GM12891 (cell line): Measurements from ENCODE around the gene IRAK1.

Experiments
- DNase-seq: peaks from one replicate; pipeline ENCODE4 v3.0.0; 2011; ENCODE audit warnings: low spot score; ENCODE audit not compliant: insufficient read length
- FAIRE-seq: peaks from 2 replicates; lab custom pipeline; 2011; peaks lifted over from hg19 to GRCh38; lab: Jason Lieb, UNC
- PAX5 ChIP-seq: IDR thresholded peaks from 2 replicates; pipeline ENCODE4 v1.6.1; 2011; ENCODE audit warnings: low read length, moderate library complexity, mild to moderate bottlenecking; ENCODE audit not compliant: insufficient read depth, severe bottlenecking
- POLR2A ChIP-seq: IDR thresholded peaks from 2 replicates; pipeline ENCODE4 v1.6.1; 2011; ENCODE audit warnings: low read depth, low read length, control low read depth
- POLR2AphosphoS5 ChIP-seq: IDR thresholded peaks from 2 replicates; pipeline ENCODE4 v1.6.1; 2011; ENCODE audit warnings: low read depth, low read length, control low read depth
- POU2F2 ChIP-seq: IDR thresholded peaks from 2 replicates; pipeline ENCODE4 v1.6.1; 2011; ENCODE audit warnings: low read depth, mild to moderate bottlenecking, control low read depth, low read length, moderate library complexity
- SPI1 ChIP-seq: IDR thresholded peaks from 2 replicates; pipeline ENCODE4 v1.6.1; 2011; ENCODE audit warnings: low read depth, low read length, control low read depth
- TAF1 ChIP-seq: IDR thresholded peaks from 2 replicates; pipeline ENCODE4 v1.6.1; 2011; ENCODE audit warnings: low read depth, low read length, control low read depth

IRAK1 gene

GRCh38 chrX:154057791-154058190 lies 38.1 kb upstream of the IRAK1 start:
- no peak for DNase-seq
- TF ChIP-seq POLR2AphosphoS5 (no peak), PAX5 (no peak), POU2F2 (no peak), TAF1 (no peak), SPI1 (no peak), POLR2A (no peak)
- no peak for FAIRE-seq

GRCh38 chrX:154056770-154057241 lies 37.1 kb upstream of the IRAK1 start:
- no peak for TF ChIP-seq POLR2AphosphoS5
- TF ChIP-seq POLR2A, result no peak
- no peak for TF ChIP-seq POU2F2
- TF ChIP-seq SPI1, result peak; percentile 20; the same call in 1 of the 2 replicates
- FAIRE-seq (peak; percentile 35), DNase-seq (no peak)

DNA sequence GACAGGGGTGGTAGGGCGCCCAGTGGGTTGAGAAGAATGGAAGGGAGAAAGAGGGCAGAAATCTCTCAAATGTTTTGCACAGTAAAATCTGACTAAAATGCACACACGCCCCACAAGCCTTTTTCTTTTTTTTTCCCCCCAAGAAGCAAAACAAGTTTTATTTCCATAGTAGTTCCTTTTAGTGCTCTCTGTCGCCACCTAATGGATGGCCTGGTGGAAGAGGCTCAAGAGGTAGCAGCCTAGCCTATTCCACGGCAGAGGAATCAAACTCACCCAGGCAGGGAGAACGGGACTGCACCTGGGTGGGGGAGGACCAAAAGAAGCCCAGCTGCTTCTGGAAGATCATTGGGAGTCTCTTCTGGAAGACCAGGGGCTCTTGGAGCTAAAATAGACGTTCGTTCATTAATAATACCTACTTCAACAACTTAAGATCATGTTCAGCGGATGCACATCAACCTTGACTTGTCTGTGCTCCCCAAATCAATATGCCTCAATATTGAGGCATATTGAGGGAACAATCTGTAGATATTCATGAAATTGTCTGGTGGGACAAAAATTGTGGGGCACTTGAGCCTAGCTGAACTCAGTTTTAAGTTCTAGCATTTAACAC lies 31.6 kb upstream of the IRAK1 start:
- TF ChIP-seq PAX5 (no peak), POLR2A (no peak), TAF1 (no peak), POLR2AphosphoS5 (no peak), POU2F2 (no peak), SPI1 (no peak)
- FAIRE-seq, result peak; percentile 57
- no peak for DNase-seq

DNA sequence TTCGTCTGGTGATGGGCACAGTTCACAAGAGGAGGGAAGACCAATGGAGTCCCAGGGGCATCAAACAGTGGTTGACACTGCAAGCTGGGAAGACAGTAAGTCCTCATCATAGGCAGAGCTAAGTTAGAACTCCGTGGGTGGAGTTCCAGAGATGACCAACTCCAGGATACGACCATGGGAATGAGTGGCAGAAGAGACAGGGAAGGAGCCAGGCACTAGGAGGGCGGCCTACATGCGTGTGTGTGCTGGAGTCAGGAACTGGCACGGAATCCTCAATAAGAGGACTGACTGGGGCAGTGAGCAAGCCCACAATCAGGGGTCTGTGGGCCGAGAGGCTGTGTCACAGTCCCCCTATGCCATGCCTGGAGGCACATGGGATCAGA lies 30.4 kb upstream of the IRAK1 start:
- DNase-seq (no peak), FAIRE-seq (no peak)
- no peak for TF ChIP-seq POU2F2

- no peak for FAIRE-seq
- no peak for DNase-seq
- TF ChIP-seq PAX5 (no peak), SPI1 (no peak), POLR2AphosphoS5 (no peak), POLR2A (no peak), POU2F2 (no peak), TAF1 (no peak)
Observed at GRCh38 chrX:154049209-154050112, 29.8 kb upstream of the IRAK1 start.

DNA sequence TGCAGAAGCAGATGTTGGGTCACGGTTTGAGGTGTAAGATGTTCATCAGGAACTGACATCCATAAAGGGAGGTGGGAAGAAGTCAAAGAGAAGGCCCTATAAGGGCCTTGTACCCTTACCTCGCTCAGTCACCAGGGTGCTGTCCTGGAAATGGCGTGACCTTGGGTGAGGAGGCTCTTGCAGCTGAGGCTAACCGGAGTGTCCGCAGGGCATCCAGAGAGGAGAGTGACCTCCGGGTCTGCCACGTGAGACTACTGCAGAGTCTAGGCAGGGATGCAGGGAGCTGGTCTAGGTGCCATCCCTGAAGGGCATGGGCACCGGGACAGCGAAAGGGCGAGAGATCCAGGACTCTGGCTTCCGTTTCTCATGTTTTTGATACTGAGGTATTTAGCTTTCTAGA lies 28.7 kb upstream of the IRAK1 start:
- no peak for TF ChIP-seq POU2F2
- TF ChIP-seq PAX5, result no peak
- TF ChIP-seq SPI1, result no peak
- TF ChIP-seq POLR2A, result no peak
- no peak for TF ChIP-seq POLR2AphosphoS5
- no peak for TF ChIP-seq TAF1
- DNase-seq, result no peak
- FAIRE-seq, result no peak

GRCh38 chrX:154046940-154047610 lies 27.4 kb upstream of the IRAK1 start:
- no peak for TF ChIP-seq SPI1
- TF ChIP-seq TAF1, result no peak
- TF ChIP-seq POU2F2, result no peak
- TF ChIP-seq POLR2A, result no peak
- TF ChIP-seq POLR2AphosphoS5, result no peak
- TF ChIP-seq PAX5, result no peak
- DNase-seq, result no peak
- FAIRE-seq, result no peak

DNA sequence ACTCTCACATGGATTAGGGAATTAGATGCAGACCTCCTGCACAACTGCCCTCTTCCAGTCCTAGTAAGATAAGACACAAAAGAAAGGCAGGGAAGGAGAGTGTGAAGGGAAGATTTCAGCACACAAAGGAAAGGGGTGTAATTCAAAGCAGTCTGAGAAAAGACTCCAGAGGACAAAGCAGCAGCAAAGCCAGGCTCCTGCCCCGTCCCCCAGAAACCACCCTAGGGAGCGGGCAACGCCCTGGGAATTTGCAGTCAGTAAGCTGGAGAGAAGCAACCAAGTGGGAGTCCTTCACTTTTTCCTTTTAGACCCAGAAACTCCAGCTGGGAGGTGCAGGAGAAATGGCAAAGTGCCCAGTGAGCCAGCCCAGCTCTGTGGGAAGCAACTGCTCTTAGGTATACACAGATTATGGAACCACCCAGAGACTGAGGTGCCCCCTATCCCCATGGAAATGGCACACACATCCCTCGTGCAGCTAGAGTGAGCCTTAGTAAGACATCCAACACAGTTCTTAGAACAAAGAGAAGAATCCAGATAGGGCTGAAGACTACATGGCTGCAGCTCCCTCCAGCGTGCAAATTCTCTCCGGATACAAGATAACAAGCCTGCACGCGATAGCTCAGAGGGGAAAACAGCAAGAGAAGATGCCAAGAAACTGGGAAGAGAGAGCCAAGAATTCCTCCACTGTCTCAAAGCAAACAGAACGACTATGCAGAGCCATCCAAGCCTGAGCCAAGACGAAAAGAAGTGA lies 26.5 kb upstream of the IRAK1 start:
- FAIRE-seq (no peak), DNase-seq (no peak)
- TF ChIP-seq SPI1 (no peak), POLR2AphosphoS5 (no peak), PAX5 (no peak), POU2F2 (no peak), TAF1 (no peak), POLR2A (no peak)

GRCh38 chrX:154044091-154044490 lies 24.4 kb upstream of the IRAK1 start:
- TF ChIP-seq TAF1 (no peak), SPI1 (no peak), POU2F2 (no peak), POLR2A (no peak), PAX5 (no peak), POLR2AphosphoS5 (no peak)
- DNase-seq (no peak), FAIRE-seq (no peak)
